GM21529 (cell line): Measurements from ENCODE around the gene PRM3.

Experiments used
- ATAC-seq: cut with Tn5 transposase; IDR thresholded peaks from one replicate; pipeline ENCODE4 v1.9.1; 2021; ENCODE audit not compliant: unreplicated experiment

PRM3 gene

DNA sequence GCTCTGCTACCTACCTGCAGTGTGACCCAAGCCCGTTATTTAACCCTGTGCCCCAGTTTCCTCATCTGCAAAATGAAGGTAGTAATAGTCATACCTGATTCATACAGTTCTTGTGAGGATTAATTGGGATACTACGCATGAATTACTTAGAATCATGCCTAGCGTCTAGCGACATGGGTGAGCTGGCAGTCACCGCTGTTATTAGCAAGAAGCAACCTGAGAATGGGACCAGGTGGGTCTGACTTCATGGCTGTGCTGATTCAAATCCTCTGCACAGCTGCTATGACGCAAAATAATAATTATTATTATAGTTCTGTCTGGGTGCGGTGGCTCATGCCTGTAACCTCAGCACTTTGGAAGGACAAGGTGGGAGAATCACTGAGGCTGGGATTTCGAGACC is 25.3 kb downstream of the PRM3 start:
- ATAC-seq, result no peak

- no peak for ATAC-seq
These were observed 27.4 kb downstream of the PRM3 start for GRCh38 chr16:11245988-11246387.

GRCh38 chr16:11245222-11245737 is 28.1 kb downstream of the PRM3 start:
- no peak for ATAC-seq

GRCh38 chr16:11242658-11243057 is 30.8 kb downstream of the PRM3 start:
- ATAC-seq, result no peak

GRCh38 chr16:11241480-11242204 is 31.8 kb downstream of the PRM3 start:
- no peak for ATAC-seq

DNA sequence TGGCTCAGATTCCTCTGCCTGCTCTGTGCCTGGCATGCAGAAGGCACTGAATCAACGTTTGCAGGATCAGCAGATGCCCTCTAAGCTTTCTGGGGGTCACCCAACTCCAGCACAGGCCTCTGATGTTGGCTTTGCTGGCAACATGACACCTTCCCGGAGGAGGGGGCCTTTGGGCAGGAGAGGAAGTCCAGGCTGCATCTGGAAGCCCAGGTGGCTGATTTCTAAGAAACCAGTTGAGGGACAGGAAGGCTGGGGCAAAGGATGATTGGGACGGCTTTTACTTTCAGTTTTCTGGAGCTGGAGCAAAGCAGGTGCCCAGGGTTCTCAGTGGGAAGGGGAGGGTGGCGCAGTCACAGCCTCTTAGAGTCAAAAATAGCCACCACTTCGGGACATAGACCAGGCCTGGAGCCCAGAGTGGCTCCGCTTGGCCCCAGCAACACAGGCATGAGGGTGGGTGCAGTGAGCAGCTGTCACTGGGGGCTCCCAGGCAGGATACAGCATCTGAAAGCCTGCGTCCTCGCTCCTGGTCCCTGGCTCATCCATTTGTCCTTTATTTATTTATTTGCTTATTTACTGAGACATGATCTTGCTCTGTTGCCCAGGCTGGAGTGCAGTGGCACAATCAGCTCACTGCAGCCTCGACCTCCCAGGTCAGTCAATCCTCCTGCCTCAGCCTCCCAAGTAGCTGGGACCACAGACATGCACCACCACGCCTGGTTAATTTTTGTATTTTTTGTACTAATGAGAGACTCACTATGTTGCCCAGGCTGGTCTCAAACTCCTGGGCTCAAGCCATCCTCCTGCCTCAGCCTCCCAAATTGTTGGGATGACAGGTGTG is 32.6 kb downstream of the PRM3 start:
- ATAC-seq, result no peak

DNA sequence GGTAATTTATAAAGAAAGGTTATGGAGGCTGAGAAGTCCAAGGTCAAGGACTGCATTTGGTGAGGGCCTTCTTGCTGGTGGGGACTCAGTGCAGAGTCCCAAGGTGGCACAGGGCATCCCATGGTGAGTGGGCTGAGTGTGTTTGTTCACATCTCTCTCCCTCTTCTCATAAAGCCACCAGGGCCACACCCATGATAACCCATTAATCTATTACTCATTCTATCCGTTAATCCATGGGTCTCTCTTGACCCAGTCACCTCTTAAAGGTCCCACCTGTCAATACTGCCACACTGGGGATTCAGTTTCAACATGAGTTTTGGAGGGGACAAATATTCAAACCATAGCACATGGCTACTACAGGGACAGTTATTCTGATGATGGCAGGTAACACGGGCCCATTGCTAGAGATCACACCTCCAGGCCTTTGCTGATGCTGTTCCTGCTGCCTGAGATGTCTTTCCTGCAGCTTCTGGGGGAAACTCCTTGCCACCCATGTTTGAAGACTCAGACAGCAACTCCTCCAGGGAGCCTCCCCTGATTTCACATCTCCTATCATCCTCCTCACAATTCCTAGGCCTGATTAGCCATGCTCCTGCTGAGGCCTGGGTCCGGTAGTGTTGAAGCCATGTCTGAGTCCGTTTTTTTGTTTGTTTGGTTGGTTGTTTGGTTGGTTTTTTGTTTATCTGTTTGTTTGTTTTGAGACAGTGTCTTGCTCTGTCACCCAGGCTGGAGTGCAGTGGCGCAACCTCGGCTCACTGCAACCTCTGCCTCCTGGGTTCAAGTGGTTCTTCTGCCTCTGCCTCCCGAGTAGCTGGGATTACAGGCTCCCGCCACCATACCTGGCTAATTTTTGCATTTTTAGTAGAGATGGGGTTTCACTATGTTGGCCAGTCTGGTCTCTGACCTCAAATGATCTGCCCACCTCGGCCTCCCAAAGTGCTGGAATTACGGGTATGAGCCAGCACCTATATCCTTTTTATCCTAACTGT is 33.5 kb downstream of the PRM3 start:
- no peak for ATAC-seq

- no peak for ATAC-seq
These were observed 34.9 kb downstream of the PRM3 start for GRCh38 chr16:11238272-11239202.

- ATAC-seq, result no peak
These were observed 36.8 kb downstream of the PRM3 start for GRCh38 chr16:11236461-11237254.

DNA sequence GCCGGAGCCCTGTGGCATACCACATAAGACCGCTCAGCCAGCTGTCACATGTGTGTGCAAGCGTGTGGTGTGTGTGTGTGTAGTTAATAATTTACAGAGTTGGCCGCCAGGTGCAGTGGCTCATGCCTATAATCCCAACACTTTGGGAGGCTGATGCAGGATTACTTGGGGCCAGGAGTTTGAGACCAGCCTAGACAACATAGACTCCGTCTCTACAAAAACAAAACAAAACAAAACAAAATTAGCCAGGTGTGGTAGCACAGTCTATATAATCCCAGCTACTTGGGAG is 37.8 kb downstream of the PRM3 start:
- no peak for ATAC-seq

DNA sequence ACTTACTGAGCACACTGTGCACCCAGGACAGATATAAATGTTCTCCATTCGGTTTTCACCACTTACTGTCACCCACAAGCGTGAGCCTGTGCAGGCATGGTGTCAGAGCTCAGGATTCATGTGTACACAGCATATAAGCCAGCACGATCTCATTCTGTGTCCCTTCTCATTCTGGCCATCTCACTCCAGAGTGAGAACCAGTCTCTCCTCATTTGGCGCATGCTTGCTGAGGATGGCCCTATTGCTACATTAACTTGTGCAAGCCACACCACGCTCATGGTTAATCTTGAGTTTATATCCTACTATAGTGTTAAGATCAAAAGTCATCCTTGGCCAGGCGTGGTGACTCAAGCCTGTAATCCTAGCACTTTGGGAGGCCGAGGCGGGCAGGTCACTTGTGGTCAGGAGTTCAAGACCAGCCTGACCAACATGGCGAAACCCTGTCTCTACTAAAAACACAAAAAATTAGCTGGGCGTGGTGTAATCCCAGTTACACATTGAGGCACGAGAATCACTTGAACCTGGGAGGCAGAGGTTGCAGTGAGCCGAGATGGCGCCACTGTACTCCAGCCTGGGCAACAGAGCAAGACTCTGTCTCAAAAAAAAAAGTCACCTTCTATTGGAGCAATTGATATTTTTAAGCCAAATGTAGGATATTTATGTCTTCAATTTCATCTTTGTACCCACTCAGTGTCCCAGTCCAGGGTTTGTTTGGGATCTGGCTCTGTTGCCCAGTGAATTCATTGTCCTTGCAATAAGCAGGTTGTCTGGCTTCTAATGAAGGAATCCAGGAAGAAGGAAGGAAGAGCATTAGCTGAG is 38.3 kb downstream of the PRM3 start:
- ATAC-seq, result no peak

GRCh38 chr16:11233727-11234376 is 39.6 kb downstream of the PRM3 start:
- ATAC-seq, result no peak

- peak; percentile 63 for ATAC-seq
These were observed 40.3 kb downstream of the PRM3 start for GRCh38 chr16:11232852-11233726.

DNA sequence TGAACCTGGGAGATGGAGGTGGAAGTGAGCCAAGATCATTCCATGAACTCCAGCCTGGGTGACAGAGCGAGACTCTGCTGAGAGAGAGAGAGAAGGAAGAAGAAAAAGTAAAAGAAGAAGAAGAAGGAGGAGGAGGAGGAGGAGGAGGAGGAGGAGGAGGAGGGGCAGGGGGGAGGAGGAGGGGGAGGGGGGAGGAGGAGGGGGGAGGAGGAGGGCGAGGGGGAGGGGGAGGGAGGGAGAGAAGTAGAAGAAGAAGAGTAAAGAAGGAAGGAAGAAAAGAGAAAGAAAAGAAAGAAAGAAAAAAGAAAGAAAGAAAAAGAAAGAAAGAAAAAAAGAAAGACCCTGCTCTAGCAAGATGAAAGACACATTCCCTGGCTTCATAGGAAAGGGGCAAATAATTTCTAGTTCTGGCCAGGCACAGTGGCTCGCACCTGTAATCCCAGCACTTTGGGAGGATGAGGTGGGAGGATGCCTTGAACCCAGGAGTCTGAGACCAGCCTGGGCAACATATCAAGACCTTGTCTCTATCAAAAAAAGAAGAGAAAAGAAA is 41.1 kb downstream of the PRM3 start:
- ATAC-seq, result no peak

DNA sequence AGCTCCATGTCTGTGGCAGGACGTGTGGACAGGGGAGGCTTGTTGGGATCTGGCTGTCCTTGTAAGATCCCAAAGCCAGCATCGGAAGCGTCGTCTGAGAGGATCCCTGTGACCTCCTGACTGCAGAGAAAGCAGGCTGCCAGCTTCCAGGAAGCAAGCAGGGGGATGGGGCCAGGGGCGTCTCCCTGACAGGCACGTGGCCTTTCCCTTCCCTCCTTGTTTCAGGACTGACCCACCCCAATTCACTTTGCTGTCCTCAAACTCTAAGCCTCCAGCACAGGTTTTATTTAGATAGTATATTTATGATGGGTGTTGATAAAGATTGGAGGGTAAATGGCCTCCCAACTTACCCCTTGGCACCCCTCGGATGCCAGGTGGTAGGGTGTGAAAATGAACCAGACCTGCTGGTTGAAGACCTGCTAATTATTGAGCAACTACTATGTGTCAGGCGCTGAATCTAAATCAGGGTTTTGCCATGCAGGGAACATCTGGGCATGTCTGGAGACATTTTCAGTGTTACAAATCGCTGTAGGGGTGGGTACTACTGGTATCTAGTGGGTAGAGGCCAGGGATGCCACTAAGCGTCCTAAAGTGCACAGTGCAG is 42.0 kb downstream of the PRM3 start:
- no peak for ATAC-seq

GRCh38 chr16:11229906-11230305 is 43.5 kb downstream of the PRM3 start:
- no peak for ATAC-seq
